ENCODE measurements around the gene FITM1.
A peak's percentile ranks its signal among the peaks of the same experiment; 100 is the strongest.
"Not testable (repeated sequence)": the region's sequence is repeated elsewhere in the genome, so short reads cannot be mapped to it uniquely, and the experiment has no call there.

FITM1 gene

DNA sequence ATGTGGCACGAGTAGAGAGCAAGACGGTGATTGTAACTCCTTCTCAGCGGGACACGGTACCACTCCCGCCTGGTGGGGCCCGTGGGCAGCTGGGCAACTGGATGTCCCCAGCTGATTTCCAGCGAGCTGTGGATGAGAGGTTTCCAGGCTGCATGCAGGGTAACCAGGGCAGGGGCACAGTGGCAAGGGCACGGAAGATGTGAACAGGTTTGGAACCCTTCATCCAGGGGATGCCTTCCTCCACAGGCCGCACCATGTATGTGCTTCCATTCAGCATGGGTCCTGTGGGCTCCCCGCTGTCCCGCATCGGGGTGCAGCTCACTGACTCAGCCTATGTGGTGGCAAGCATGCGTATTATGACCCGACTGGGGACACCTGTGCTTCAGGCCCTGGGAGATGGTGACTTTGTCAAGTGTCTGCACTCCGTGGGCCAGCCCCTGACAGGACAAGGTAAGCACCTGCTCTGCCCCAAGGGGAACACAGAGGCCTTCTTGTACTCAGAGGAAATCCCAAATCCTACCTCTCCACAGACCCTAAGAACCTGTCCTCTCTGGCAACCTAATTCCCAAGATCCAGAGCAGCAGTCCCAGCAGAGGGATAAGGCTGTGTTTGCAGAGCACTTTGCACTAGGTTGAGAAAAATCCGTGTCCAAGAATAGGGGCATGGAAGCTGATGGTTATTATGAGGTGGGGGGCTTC is 32.1 kb upstream of the FITM1 start:
- DNase-seq (ENCODE audit: low read depth) = no peak

DNA sequence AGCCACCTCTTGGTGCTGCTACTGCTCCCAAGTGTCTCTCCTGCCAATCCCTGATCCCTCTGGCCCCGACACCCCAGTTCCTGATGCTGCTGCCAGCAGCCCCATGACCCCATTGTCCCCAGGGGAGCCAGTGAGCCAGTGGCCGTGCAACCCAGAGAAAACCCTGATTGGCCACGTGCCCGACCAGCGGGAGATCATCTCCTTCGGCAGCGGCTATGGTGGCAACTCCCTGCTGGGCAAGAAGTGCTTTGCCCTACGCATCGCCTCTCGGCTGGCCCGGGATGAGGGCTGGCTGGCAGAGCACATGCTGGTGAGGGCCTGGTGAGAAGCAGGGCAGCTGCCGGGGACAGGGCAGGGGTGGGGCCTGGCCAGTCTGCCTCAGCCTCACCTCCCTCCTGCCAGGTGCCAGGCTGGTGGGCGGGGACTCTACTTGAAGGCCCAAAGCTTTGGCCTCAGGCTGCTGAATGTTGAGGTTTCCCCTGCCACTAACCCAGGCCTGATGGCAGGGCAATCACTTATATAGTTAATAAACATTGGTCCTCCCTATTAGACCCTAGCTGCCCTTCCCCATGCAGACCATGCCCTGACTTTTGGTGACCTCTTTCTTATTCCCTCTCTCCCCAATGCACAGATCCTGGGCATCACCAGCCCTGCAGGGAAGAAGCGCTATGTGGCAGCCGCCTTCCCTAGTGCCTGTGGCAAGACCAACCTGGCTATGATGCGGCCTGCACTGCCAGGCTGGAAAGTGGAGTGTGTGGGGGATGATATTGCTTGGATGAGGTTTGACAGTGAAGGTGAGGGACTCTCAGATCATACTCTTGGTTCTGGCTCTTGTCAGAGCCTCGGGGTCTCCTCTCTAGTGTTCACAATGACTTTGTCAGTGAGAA is 31.3 kb upstream of the FITM1 start:
- DNase-seq (ENCODE audit: low read depth) = no peak

DNA sequence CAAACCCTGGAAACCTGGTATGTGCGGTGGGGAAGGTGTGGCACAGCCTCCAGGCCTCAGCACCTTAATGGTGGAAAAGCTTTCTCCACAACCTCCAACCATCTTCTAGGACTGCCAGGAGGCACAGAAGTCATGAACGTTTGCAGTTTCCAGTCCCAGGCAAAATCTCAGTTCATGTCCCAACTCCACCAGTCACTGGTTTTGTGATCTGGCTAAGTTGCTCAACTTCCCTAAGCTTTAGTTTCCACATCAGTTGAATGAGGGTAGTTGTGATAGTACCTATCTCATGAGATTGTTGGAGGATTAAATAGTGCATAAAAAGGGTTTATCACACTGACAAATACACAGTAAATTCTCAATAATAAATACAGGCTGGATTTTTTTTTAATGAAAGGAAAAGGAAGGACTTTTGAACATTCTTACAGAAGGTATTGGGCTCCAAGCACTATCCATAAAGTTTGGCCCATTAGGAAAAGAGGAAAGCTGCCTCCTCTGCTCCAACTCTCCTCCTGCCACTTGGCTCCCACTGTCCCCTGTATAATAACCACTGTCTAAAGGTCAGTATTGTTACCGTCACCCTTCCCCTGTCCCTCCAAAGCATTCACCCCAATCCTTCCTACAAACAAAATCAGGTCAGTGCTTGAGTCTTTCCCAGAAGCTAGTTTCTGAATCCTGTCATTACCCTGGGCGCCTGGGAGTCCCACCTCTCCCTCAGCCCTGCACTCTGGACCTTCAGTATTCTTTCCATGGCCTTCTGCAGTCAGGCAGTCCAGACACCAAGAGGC is 30.1 kb upstream of the FITM1 start:
- no peak for DNase-seq (ENCODE audit: low read depth)

DNA sequence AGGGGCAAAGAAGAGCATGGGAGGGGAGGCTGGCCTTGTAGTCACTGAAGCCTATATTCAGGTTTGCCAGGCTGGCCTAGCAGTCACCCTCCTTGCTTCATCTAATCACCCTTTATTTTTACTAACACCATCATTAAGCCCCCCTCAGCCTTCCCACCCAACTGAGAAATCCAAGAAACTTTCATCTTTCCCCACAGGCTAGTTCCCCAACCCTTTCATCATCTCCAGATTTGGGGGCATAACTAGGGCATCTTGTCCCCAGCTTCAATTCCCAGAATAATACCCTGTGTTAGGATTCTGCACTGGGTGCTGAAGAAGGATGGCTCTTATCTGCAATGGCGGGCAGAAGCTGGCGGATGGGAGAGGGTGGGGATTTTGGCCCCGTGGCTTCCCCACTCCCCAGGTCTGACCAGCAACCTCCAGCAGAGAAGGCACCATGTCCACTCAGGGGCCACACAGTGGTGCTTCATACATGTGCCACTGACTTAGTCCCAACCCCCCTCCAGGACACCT is 29.4 kb upstream of the FITM1 start:
- DNase-seq (ENCODE audit: low read depth) = no peak

DNA sequence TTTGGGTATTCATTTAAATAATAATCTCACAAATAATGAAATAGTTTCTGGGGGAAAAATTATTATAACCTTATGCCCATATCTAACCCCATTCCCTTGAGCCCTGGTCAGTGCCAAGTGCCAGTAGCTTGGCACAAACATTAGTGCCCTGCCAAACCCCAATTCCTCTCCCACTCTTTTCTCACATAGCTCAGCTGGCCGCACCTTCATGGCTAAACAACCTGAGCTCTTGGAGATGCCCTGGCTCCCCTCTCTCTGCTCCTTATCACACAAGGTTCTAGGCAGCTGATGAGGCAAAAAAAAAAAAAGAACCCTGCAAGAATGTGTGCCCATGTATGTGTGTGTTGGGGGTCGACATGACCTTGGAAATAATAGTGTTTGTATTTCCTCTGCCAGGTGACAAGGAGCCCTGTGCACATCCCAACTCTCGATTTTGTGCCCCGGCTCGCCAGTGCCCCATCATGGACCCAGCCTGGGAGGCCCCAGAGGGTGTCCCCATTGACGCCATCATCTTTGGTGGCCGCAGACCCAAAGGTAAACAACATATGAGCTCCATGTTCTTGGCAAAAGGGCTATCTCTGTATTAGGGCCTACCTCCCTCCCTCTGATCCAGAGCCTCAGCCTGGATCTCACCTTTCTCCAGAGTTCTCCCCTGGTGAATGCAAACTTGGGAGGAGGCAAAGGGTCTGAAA is 28.0 kb upstream of the FITM1 start:
- no peak for DNase-seq (ENCODE audit: low read depth)

GRCh38 chr14:24103451-24103850 is 27.0 kb upstream of the FITM1 start:
- no peak for DNase-seq (ENCODE audit: low read depth)

- not testable (repeated sequence) for DNase-seq (ENCODE audit: low read depth)
Observed at GRCh38 chr14:24105609-24106239, 24.7 kb upstream of the FITM1 start.

DNA sequence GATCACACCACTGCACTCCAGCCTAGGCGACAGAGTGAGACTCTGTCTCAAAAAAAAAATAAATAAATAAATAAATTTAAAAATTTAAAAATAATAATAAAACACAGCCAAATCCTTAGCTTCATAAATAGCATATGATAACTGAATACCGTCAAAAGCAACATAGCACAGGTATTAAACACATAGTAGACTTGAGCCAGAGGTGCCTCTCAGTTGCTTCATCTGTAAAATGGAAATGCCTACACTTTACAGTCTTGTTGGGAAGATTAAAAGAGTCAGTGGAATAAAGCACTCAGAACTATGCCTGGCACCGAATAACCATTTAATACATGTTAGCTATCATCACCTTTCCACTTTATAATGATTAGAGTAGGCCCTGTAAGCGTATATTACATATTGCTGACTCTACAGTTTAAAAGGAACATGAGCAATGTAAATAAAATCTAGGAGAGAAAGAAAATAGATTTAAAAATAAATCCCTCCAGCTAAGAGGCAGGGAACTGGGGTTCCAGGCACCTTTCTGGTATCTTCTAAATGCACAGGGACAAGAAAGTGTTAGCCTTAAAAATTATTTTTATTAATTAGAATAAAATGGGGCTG is 23.7 kb upstream of the FITM1 start:
- no peak for DNase-seq (ENCODE audit: low read depth)

DNA sequence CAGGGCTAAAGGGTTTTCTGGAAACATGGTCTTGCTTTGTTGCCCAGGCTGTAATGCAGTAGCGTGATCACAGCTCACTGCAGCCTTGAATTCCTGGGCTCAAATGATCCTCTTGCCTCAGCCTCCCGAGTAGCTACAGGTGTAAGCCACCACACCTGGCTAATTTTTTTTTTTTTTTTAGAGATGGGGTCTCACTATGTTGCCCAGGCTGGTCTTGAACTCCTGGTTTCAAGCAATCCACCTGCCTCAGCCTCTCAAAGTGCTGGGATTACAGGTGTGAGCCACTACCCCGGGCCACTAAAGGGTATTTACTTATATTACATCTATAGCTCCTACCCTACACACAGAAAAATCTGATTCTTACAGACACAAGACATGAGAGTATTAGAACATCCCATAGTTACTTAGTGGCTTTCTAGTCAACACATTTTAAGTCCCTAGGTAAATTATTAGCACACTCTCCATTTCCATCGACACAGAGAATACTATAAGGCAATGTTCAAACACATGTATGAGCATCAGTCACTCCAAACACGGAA is 22.1 kb upstream of the FITM1 start:
- DNase-seq (ENCODE audit: low read depth) = no peak

DNA sequence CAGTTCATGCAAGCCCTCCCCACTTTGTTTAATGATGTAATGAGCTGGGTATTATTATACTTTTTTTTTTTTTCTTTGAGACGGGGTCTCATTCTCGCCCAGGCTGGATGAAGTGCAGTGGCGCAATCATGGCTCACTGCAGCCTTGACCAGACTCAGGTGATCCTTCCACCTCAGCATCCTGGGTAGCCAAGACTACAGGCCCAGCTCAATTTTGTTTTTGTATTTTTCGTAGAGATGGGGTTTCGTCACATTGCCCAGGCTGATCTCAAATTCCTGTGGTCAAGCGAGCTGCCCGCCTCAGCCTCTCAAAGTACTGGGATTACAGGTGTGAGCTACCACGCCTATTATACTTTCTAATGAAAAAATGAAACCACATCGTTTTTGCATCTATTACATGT is 20.4 kb upstream of the FITM1 start:
- no peak for DNase-seq (ENCODE audit: low read depth)

DNA sequence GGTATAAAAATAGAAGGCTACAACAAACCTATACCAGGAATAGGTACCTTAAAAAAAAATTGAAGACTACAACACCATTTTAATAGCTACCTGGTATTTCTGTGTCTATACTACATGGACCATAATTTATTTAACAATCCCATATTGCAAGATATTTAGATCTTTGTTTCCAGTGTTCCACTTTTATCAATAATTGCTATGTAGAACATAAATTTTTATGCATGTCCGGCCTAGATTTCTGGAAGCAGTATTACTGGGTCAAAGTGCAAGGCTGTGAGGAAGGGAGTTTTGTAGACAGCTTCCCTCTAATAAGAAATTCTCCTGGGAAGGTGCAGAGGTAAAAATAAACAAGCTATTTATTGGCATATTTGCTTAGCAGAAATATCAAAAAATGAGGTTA is 19.9 kb upstream of the FITM1 start:
- DNase-seq (ENCODE audit: low read depth) = no peak

DNA sequence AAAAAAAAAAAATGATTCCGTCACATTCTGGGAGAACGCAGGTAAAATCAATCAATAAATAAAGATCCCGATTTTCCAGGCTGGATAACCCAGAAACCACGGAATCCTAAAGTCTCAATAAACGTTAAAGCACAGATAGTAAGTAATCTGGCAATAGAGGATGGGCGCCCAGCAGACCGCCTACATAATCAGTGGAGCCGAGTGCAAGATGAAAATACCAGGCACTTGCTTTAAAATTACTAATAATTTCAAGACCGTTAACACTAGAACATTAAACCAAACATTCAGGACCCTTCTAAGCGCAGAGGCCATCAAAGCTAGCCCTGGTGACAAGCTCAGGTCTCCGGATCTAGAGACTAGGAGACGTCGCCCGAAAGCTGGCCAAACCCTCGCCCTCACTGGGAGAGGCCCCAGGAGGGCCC is 17.1 kb upstream of the FITM1 start:
- no peak for DNase-seq (ENCODE audit: low read depth)

DNA sequence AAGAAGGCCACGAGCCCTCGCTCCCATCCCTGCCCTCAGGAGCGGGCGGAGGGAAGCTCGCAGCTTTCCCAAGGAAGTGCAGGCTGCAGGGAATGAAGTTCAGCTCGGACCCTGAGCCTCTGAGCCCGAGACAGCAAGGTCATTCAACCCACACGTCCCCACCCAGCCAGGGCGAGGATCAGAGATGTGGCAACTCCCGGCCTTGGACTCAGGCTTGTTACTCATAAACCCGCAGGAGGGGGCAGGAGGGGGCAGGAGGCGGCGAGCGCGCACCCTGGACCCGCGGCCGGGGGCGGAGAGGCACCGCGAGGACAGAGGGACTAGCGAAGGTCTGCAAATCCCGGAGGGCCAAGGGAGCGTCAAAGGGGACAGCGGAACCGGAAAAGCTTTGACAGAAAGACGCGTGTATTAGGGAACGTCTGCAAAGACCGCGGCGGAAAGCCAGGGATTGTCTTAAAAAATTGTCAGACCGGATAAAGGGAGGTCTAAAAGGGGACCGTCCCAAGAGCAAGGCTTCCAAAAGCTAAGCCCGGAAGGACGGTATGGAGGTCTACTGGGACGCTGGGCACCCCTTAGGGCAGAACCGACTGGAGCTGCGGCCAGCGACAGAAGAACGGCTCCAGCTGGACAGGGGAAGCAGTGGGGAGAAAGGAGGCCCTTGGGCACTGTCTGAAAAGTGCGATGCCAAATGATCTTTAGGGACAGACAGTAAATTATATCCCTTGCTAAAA is 16.5 kb upstream of the FITM1 start:
- peak; percentile 56 for DNase-seq (ENCODE audit: low read depth)

DNA sequence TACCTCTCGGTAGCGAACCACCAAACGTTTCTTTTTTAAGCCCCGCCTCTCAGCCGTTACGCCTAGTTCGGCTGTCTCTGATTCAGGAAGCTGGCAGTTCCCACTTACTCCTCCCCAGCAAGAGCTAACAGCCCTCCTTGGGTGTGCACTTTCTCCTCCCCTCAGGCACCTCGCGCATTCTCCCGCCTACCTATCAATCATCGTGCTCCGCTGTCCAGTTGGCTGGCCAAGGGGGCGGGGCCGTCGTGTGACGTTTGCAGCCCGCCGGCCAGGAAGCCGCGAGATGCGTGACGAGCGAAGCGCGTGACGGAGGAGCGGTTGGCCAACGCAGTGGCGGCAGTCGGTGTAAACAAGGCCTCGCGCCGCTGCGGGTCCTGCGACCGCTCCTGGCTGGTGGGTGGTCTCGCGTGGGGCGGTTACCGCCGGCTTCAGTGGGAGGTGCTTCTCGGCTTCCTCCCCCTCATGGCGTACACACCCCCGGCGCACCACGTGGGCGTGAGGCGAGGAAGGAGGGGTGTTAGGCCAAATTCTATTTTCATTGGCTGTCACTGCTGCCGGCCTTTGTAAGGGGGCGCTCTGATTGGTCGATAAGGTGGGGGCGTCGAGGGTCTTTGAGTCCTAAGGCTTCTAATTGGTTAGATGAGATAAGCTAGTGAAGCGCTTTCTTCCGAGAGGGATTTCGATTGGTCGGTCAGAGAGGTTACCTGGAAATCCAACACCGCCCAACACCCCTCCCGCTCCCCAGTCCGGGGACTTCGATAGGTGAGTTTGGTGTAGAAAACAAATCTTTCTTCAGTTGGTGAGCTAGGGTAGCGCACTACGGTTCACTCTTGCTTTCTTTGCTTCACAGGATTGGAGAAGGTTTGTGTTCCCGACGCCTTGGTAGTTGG is 15.7 kb upstream of the FITM1 start, which contains the start of the genes DCAF11 and NRL:
DCAF11 (plus strand) TSS at position 246 of the 890 bp plus-strand sequence. CDS start 818 bp downstream, outside the sequence.
NRL (minus strand) TSS at position 418 of the 890 bp plus-strand sequence. CDS start 32,101 bp downstream, outside the sequence.
- peak; percentile 98 for DNase-seq (ENCODE audit: low read depth)

DNA sequence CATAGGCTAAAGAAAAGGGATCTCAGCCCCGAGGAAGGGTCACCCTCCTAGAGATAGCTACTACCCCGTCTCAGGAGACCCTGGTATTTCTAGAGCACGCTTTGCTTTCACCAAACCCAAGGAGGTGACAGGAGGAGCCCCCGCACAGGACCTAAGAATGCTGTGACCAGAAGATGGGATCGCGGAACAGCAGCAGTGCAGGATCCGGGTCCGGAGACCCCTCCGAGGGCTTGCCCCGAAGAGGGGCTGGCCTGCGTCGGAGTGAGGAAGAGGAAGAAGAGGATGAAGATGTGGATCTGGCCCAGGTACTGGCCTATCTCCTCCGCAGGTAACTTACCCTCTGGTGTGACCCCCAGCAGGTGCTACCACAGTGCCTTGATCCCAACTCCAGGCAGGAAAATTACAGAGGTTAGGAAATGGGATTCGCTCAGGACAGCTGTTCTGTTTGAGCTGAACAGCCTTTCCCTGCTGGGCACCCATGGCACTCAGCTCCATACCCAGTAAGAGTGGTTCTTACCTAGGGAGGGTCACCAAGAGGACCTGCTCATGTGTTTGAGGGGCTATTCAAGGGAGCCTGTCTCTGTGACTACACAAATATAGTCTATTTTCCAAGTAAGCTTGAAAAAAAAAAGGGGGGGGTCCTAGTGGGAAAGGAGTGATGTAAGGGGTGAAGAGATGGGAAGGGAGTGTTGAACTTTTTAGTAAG is 14.9 kb upstream of the FITM1 start:
- no peak for DNase-seq (ENCODE audit: low read depth)

GRCh38 chr14:24116128-24116814 is 14.2 kb upstream of the FITM1 start:
- no peak for DNase-seq (ENCODE audit: low read depth)

- DNase-seq (ENCODE audit: low read depth) = no peak
Observed at GRCh38 chr14:24117179-24117578, 13.3 kb upstream of the FITM1 start.
